ENCODE measurements around the gene C5orf52.

- TF ChIP-seq POLR2A (IDR thresholded peaks at IDR 0.05) (no peak), CTCF (IDR thresholded peaks at IDR 0.05) (no peak)
Observed at GRCh38 chr5:157710882-157711281, 39.5 kb downstream of the C5orf52 start.

All from stomach (tissue), 4 donors.